Type B pancreatic cell (in vitro differentiated cells): ENCODE measurements around the gene LPIN1. TPM values are rescaled to one million over a fixed set of nuclear protein-coding genes. Genes with fewer than 3 reads are reported as not detected.

ENCODE experiments used
- DNase-seq: peaks from one replicate; pipeline ENCODE4 v3.0.0; 2021; ENCODE audit warnings: mixed read lengths; ENCODE audit not compliant: unreplicated experiment; ENCODE audit errors: extremely low spot score
- H3K27ac Mint-ChIP-seq: 2 replicates; pipeline ENCODE4 v1.8.0; 2021; ENCODE audit warnings: mild to moderate bottlenecking, mixed read lengths
- H3K27me3 Mint-ChIP-seq: 2 replicates; pipeline ENCODE4 v1.8.0; 2021; ENCODE audit warnings: mixed read lengths
- H3K36me3 Mint-ChIP-seq: 2 replicates; pipeline ENCODE4 v1.8.0; 2021; ENCODE audit warnings: mixed read lengths
- H3K4me1 Mint-ChIP-seq: one replicate; pipeline ENCODE4 v1.8.0; 2021; ENCODE audit warnings: mixed read lengths; ENCODE audit not compliant: unreplicated experiment
- H3K4me3 Mint-ChIP-seq: 2 replicates; pipeline ENCODE4 v1.8.0; 2021; ENCODE audit warnings: mild to moderate bottlenecking, mixed read lengths
- H3K9me3 Mint-ChIP-seq: 2 replicates; pipeline ENCODE4 v1.8.0; 2021; ENCODE audit warnings: mixed read lengths
- CTCF ChIP-seq: fragments of 200-600 bp; sonication (generic); conservative IDR thresholded peaks from 2 replicates; pipeline ENCODE4 v1.5.0; 2021; ENCODE audit warnings: antibody characterized with exemption, mild to moderate bottlenecking
- total RNA-seq: library from RNA; stranded (reverse); gene quantifications from 2 replicates; pipeline ENCODE4 v1.2.1, GENCODE V29; 2021; ENCODE audit warnings: low replicate concordance

LPIN1 gene
- total RNA-seq, 1 donor from 2014 or later, result 26.8 TPM

- H3K4me1 Mint-ChIP-seq, result peaks cover 9% of the 10 kb centered on the region
- no peaks in the 10 kb centered on the region for H3K9me3 Mint-ChIP-seq
- H3K27ac Mint-ChIP-seq, result no peak overlapping the region
- no peaks in the 10 kb centered on the region for H3K27me3 Mint-ChIP-seq
- no peak overlapping the region for H3K4me3 Mint-ChIP-seq
- no peak for TF ChIP-seq CTCF
- DNase-seq, result no peak
- H3K36me3 Mint-ChIP-seq, result peaks cover 59% of the 10 kb centered on the region
Measured at GRCh38 chr2:11769516-11769915, 23.1 kb downstream of the LPIN1 start.

GRCh38 chr2:11770531-11771188 is 24.2 kb downstream of the LPIN1 start:
- peaks cover 52% of the 10 kb centered on the region for H3K36me3 Mint-ChIP-seq
- TF ChIP-seq CTCF, result no peak
- peaks cover 6% of the 10 kb centered on the region for H3K4me1 Mint-ChIP-seq
- H3K27me3 Mint-ChIP-seq, result no peaks in the 10 kb centered on the region
- no peaks in the 10 kb centered on the region for H3K9me3 Mint-ChIP-seq
- DNase-seq, result no peak
- H3K4me3 Mint-ChIP-seq, result no peak overlapping the region
- H3K27ac Mint-ChIP-seq, result no peak overlapping the region

GRCh38 chr2:11771971-11772615 is 25.7 kb downstream of the LPIN1 start:
- TF ChIP-seq CTCF, result no peak
- peaks cover 6% of the 10 kb centered on the region for H3K4me1 Mint-ChIP-seq
- H3K27me3 Mint-ChIP-seq, result no peaks in the 10 kb centered on the region
- H3K27ac Mint-ChIP-seq, result no peak overlapping the region
- H3K9me3 Mint-ChIP-seq, result no peaks in the 10 kb centered on the region
- H3K4me3 Mint-ChIP-seq, result no peak overlapping the region
- no peak for DNase-seq
- H3K36me3 Mint-ChIP-seq, result peaks cover 43% of the 10 kb centered on the region

- H3K4me3 Mint-ChIP-seq, result no peak overlapping the region
- no peak for DNase-seq
- H3K36me3 Mint-ChIP-seq, result peaks cover 41% of the 10 kb centered on the region
- H3K27ac Mint-ChIP-seq, result no peak overlapping the region
- H3K9me3 Mint-ChIP-seq, result no peaks in the 10 kb centered on the region
- no peaks in the 10 kb centered on the region for H3K27me3 Mint-ChIP-seq
- no peak for TF ChIP-seq CTCF
- peaks cover 6% of the 10 kb centered on the region for H3K4me1 Mint-ChIP-seq
Measured at GRCh38 chr2:11773111-11773510, 26.7 kb downstream of the LPIN1 start.

GRCh38 chr2:11773747-11774525 is 27.5 kb downstream of the LPIN1 start:
- no peak for DNase-seq
- Mint-ChIP-seq H3K4me1 (peaks cover 12% of the 10 kb centered on the region), H3K9me3 (no peaks in the 10 kb centered on the region), H3K27ac (no peak overlapping the region), H3K36me3 (peaks cover 37% of the 10 kb centered on the region), H3K4me3 (no peak overlapping the region), H3K27me3 (no peaks in the 10 kb centered on the region)
- TF ChIP-seq CTCF, result no peak
